HepG2 (cell line): Measurements from ENCODE around the gene GPBAR1. TPM values are rescaled to one million over a fixed set of nuclear protein-coding genes. Genes with fewer than 3 reads are reported as not detected.

Experiments
- ATF7 ChIP-seq, 2 experiments: fragments of 450-650 bp in 1 of 2; sonication (generic) in 1 of 2; formaldehyde crosslinking in 1 of 2; IDR thresholded peaks; 2 replicates each; pipeline versions ENCODE4 v1.4.0 to v1.6.1; 2016 to 2020; ENCODE audit warnings: antibody characterized with exemption in 1 of 2, mild to moderate bottlenecking in 1 of 2, missing genetic modification reagents in 1 of 2
- ATRX ChIP-seq: sonication (generic); formaldehyde crosslinking; IDR thresholded peaks from 2 replicates; pipeline ENCODE4 v1.4.0; 2020; ENCODE audit warnings: missing genetic modification reagents, borderline replicate concordance
- CEBPG ChIP-seq: IDR thresholded peaks from 2 replicates; pipeline ENCODE4 v1.6.1; 2016
- CHCHD3 ChIP-seq: sonication (generic); formaldehyde crosslinking; IDR thresholded peaks from 2 replicates; pipeline ENCODE4 v1.8.0; 2022; ENCODE audit warnings: mild to moderate bottlenecking, missing genetic modification reagents, moderate library complexity
- FOXC1 ChIP-seq: sonication (generic); formaldehyde crosslinking; IDR thresholded peaks from 2 replicates; pipeline ENCODE4 v1.8.0; 2022; ENCODE audit warnings: mild to moderate bottlenecking, missing genetic modification reagents, borderline replicate concordance
- IKZF4 ChIP-seq: sonication (generic); formaldehyde crosslinking; IDR thresholded peaks from 2 replicates; pipeline ENCODE4 v1.5.1; 2020; ENCODE audit warnings: borderline replicate concordance, mild to moderate bottlenecking, low read depth, missing genetic modification reagents; ENCODE audit errors: not compliant biosample characterization
- JUN ChIP-seq: sonication (generic); formaldehyde crosslinking; IDR thresholded peaks from 2 replicates; pipeline ENCODE4 v1.4.0; 2020; ENCODE audit warnings: mild to moderate bottlenecking, missing genetic modification reagents
- KLF13 ChIP-seq: sonication (generic); formaldehyde crosslinking; IDR thresholded peaks from 2 replicates; pipeline ENCODE4 v1.4.0; 2020; ENCODE audit warnings: mild to moderate bottlenecking, missing genetic modification reagents
- MTF1 ChIP-seq: sonication (generic); formaldehyde crosslinking; IDR thresholded peaks from 2 replicates; pipeline ENCODE4 v1.5.0; 2020; ENCODE audit warnings: missing genetic modification reagents
- MYC ChIP-seq: sonication (generic); formaldehyde crosslinking; IDR thresholded peaks from 2 replicates; pipeline ENCODE4 v1.9.0; 2021; ENCODE audit warnings: missing genetic modification reagents, borderline replicate concordance
- NFRKB ChIP-seq: fragments of 450-650 bp; IDR thresholded peaks from 2 replicates; pipeline ENCODE4 v1.6.1; 2017
- POLR2G ChIP-seq: fragments of 200-400 bp; formaldehyde crosslinking; IDR thresholded peaks from 2 replicates; pipeline ENCODE4 v1.6.1; 2018; ENCODE audit warnings: mild to moderate bottlenecking, low read depth, low read length, moderate library complexity
- RNF2 ChIP-seq: fragments of 450-650 bp; conservative IDR thresholded peaks from 2 replicates; pipeline ENCODE4 v1.6.1; 2016; ENCODE audit warnings: low read depth
- RORA ChIP-seq: sonication (generic); formaldehyde crosslinking; IDR thresholded peaks from 2 replicates; pipeline ENCODE4 v1.5.0; 2020; ENCODE audit warnings: mild to moderate bottlenecking, missing genetic modification reagents, moderate library complexity
- SIN3B ChIP-seq: fragments of 150-350 bp; IDR thresholded peaks from 2 replicates; pipeline ENCODE4 v1.6.1; 2014; ENCODE audit warnings: low read length
- SIX1 ChIP-seq: sonication (generic); formaldehyde crosslinking; IDR thresholded peaks from 2 replicates; pipeline ENCODE4 v1.4.0; 2020; ENCODE audit warnings: missing genetic modification reagents, borderline replicate concordance
- SRSF1 ChIP-seq: fragments of 200-400 bp; formaldehyde crosslinking; optimal IDR thresholded peaks from 2 replicates; pipeline ENCODE3; 2017; ENCODE audit warnings: mild to moderate bottlenecking, low read depth, low read length, moderate library complexity
- ZBTB26 ChIP-seq: IDR thresholded peaks from 2 replicates; pipeline ENCODE4 v1.6.1; 2016; ENCODE audit warnings: missing compliant biosample characterization, missing genetic modification reagents, borderline replicate concordance
- ZFX ChIP-seq: sonication (generic); formaldehyde crosslinking; IDR thresholded peaks from 2 replicates; pipeline ENCODE4 v1.4.0; 2020; ENCODE audit warnings: mild to moderate bottlenecking, low read depth, missing genetic modification reagents, moderate library complexity
- ZNF496 ChIP-seq: sonication (generic); formaldehyde crosslinking; IDR thresholded peaks from 2 replicates; pipeline ENCODE4 v1.8.1; 2023; ENCODE audit warnings: mild to moderate bottlenecking, moderate library complexity, missing genetic modification reagents; ENCODE audit not compliant: insufficient replicate concordance
- ZNF569 ChIP-seq: sonication (generic); formaldehyde crosslinking; IDR thresholded peaks from 2 replicates; pipeline ENCODE4 v1.5.0; 2020; ENCODE audit warnings: mild to moderate bottlenecking, missing genetic modification reagents, moderate library complexity, borderline replicate concordance
- ZNF597 ChIP-seq: sonication (generic); formaldehyde crosslinking; IDR thresholded peaks from 2 replicates; pipeline ENCODE4 v1.5.0; 2020; ENCODE audit warnings: missing genetic modification reagents
- ZNF792 ChIP-seq: IDR thresholded peaks from 2 replicates; pipeline ENCODE4 v1.6.1; 2016
- ZSCAN21 ChIP-seq: sonication (generic); formaldehyde crosslinking; IDR thresholded peaks from 2 replicates; pipeline ENCODE4 v1.8.0; 2022; ENCODE audit warnings: mild to moderate bottlenecking, missing genetic modification reagents, moderate library complexity, borderline replicate concordance
- ZZZ3 ChIP-seq: sonication (generic); formaldehyde crosslinking; IDR thresholded peaks from 2 replicates; pipeline ENCODE4 v1.4.0; 2020; ENCODE audit warnings: missing genetic modification reagents, mild to moderate bottlenecking, borderline replicate concordance
- polyA plus RNA-seq, 8 experiments: library from polyadenylated mRNA; depleted of rRNA in 3 of 8; stranded (reverse) in 7 of 8; unstranded in 1 of 8; fragments of >200 nt; fragmentation: Illumina TruSeq in 4 of 8; extraction: Trizol in 4 of 8; gene quantifications; 2 replicates each; pipeline versions ENCODE4 v1.2.1 to v1.2.3, GENCODE V29; 2011 to 2016; ENCODE audit warnings: low read depth in 4 of 8, missing spikeins in 1 of 8, mixed read lengths in 1 of 8; ENCODE audit not compliant: insufficient read depth in 1 of 8
- total RNA-seq, 5 experiments: library from RNA; depleted of rRNA; stranded (reverse); fragments of >200 nt; fragmentation: Illumina TruSeq; extraction: Trizol; gene quantifications; 2 replicates each; pipeline ENCODE4 v1.2.3, GENCODE V29; 2016; ENCODE audit warnings: low read depth in 1 of 5
- TF ChIP-seq, protein P1 (sequence below): sonication (generic); formaldehyde crosslinking; IDR thresholded peaks from 2 replicates; pipeline ENCODE4 v1.5.1; 2020; ENCODE audit warnings: mild to moderate bottlenecking, moderate library complexity, missing genetic modification reagents
- TF ChIP-seq, protein P2 (sequence below): sonication (generic); formaldehyde crosslinking; IDR thresholded peaks from 2 replicates; pipeline ENCODE4 v1.4.0; 2020; ENCODE audit warnings: mild to moderate bottlenecking, missing genetic modification reagents

GPBAR1 gene
- total and polyA plus RNA-seq, 2 of the 13 experiments (the other 11 are each of a cell fraction or from before 2014, with no cell fraction given), result 0.05 to 0.09 TPM

DNA sequence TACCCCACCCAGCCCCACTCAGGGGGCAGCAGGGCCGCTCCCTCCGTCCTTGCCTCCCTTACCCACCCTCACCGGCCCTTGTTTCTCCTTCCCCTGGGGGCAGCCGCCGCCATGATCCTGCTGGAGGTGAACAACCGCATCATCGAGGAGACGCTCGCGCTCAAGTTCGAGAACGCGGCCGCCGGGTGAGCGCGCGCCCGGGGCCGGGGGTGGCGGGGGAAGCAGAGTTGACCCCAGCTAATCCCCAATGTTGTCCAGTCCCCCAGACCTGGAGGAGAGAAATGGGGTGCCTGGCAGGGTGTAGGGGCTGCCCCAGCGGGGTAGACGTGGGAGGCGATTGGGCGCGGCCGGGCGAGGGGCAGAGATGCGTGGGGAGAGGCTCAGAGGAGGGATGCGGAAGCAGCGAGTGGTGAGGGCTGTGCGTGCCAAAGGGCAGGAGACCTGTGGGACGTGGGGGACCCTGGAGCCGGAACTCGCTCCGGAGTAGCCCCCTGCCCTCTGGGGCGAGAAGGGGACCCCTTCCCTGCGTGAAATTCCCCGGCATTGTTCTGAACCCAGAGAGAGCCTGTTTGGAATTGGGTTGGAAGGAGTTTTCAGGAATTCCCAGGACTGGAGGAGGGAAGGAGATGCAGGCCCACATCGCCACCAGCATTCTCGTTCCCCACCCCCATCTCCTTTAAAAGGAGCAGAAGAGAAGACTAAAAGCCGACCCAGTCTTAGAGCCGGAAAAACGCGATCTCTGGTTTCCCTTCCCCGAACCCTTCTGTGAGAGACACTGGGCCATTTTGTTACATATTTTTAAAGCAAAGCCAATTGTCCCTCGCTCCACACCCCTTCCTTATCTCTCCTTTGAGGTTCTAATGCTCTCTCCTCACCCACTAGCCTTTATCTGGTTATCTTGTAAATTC, 43.2 kb upstream of the GPBAR1 start (continued):
- TF ChIP-seq ZBTB26 (CRISPR knock-in tag) (no peak), SIN3B (no peak), ZNF792 (no peak), ZNF597 (no peak), ATF7 (IDR thresholded peaks at IDR 0.05) (no peak), ATF7 (CRISPR knock-in tag; IDR thresholded peaks at IDR 0.05) (no peak), ZFX (CRISPR knock-in tag) (peak; percentile 55; the same call in 1 of the 2 replicates), RNF2 (no peak), KLF13 (CRISPR knock-in tag) (peak; percentile 80; the same call in 1 of the 2 replicates), ATRX (no peak), ZSCAN21 (CRISPR knock-in tag) (peak; percentile 49; the same call in 1 of the 2 replicates), JUN (CRISPR knock-in tag) (no peak), ZZZ3 (CRISPR knock-in tag) (no peak), CEBPG (CRISPR knock-in tag) (no peak), POLR2G (no peak), SIX1 (no peak), MTF1 (CRISPR knock-in tag) (no peak), FOXC1 (CRISPR knock-in tag) (0 out of 2 replicates have a peak, but pooled peaks have one; percentile 17), NFRKB (no peak), SRSF1 (no peak), RORA (CRISPR knock-in tag) (no peak), MYC (CRISPR knock-in tag) (0 out of 2 replicates have a peak, but pooled peaks have one; percentile 39), ZNF569 (CRISPR knock-in tag) (no peak), CHCHD3 (no peak), ZNF496 (CRISPR knock-in tag) (no peak), IKZF4 (CRISPR knock-in tag) (no peak)
- TF ChIP-seq, protein P1, sequence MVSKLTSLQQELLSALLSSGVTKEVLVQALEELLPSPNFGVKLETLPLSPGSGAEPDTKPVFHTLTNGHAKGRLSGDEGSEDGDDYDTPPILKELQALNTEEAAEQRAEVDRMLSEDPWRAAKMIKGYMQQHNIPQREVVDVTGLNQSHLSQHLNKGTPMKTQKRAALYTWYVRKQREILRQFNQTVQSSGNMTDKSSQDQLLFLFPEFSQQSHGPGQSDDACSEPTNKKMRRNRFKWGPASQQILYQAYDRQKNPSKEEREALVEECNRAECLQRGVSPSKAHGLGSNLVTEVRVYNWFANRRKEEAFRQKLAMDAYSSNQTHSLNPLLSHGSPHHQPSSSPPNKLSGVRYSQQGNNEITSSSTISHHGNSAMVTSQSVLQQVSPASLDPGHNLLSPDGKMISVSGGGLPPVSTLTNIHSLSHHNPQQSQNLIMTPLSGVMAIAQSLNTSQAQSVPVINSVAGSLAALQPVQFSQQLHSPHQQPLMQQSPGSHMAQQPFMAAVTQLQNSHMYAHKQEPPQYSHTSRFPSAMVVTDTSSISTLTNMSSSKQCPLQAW (CRISPR knock-in tag), result no peak
- TF ChIP-seq, protein P2, sequence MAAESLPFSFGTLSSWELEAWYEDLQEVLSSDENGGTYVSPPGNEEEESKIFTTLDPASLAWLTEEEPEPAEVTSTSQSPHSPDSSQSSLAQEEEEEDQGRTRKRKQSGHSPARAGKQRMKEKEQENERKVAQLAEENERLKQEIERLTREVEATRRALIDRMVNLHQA (CRISPR knock-in tag), result no peak
